ENCODE measurements around the gene CCT8.

The CCT8 gene

GRCh38 chr21:29073222-29074006 lies at the start of gene CCT8:
Gene CCT8 (minus strand): TSS chr21:29073648. CDS start chr21:29073590, 58 bp downstream.
- DNase-seq, result peak; percentile 99
- TF ChIP-seq GATA1 (IDR thresholded peaks at IDR 0.05; ENCODE audit: low read depth, low read length) (no peak), POLR2A (IDR thresholded peaks at IDR 0.05; ENCODE audit: low read length) (peak; percentile 93)

- DNase-seq, result no peak
- TF ChIP-seq POLR2A (IDR thresholded peaks at IDR 0.05; ENCODE audit: low read length), result no peak
- TF ChIP-seq GATA1 (IDR thresholded peaks at IDR 0.05; ENCODE audit: low read depth, low read length), result no peak
These were observed 48.3 kb upstream of the CCT8 start for GRCh38 chr21:29121759-29122158.

DNA sequence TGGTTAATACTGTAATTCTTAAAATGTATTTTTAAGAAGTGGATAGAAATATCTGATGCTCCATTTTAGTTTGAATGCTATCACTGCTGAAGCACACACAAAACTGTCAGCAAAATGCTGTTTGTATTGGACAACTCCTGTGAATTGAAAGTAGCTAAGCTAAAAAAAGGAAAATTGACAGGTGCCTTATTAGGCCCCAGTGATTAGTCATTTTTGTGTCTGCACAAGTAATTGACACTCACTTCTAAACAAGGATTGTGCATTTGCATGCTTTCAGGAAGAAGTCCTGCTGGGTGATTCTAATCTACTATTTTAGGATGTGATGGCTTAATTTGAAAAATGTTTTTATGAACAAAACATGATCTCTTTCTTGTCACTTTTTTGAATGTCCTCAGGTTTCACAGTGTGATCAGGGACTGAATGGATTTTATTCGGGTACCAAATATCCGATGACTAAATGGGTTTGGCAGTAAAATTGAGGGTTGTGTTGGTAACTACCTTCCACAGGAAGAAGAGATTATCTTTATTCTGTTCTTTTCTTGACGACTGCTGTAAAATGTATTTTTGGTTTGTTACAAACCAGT lies 44.0 kb upstream of the CCT8 start:
- TF ChIP-seq GATA1 (IDR thresholded peaks at IDR 0.05; ENCODE audit: low read depth, low read length) (no peak), POLR2A (IDR thresholded peaks at IDR 0.05; ENCODE audit: low read length) (no peak)

DNA sequence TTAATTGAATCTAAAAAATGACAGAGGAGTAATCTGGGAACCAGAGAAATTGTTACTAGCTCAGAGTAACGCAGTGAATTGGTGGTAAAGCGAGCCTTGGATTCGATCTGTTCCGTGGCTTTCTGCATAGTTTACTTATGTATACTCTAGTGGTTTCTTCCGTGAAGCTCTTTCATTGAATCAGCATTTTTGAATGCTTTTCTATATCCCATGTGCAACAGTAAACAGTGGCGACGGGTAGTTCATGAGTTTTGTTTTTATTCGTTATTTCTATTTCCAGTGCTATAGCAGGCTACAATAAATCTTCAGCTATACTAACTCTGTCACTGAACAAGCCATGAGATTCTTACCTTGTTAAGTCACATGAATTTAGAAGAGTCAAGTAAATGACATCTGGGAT lies 42.5 kb upstream of the CCT8 start:
- TF ChIP-seq POLR2A (IDR thresholded peaks at IDR 0.05; ENCODE audit: low read length) (no peak), GATA1 (IDR thresholded peaks at IDR 0.05; ENCODE audit: low read depth, low read length) (no peak)
- DNase-seq, result no peak

More for the DNA sequence above, 44.0 kb upstream of the CCT8 start:
- DNase-seq, result no peak

DNA sequence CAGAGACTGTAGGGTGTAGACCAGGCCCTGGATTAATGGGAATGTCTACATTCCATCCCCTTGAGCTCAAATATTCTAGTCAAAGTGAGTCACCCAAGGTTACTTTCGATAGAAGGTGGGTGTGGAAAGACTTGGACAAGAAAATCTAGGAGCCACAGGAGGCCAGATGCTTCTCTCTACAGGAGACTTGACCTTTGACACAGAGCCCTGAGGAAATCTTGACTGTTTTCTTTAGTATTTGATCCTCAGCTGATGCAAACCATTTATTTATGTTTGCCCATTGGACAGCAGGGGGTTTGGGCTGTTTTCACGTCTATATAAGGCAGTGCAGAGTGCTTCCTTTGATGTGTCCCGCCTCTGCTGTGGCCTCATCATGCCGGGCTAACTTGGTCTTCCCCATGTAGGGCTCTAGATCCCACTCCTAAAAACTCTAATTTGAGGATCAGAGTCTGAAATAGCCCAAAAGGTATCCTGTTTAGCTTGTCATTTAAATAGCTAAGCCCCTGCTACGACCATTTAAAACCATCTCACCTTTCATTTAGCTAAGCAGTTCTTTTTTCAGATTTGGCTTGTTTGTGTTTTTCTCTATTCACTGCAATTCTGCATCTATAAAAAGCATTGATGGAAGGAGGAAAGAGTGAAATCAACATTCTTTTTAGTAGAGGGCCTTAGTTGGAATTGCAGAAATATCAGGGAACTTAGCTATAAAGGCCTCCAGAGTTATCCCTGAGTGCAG lies 41.5 kb upstream of the CCT8 start:
- DNase-seq, result no peak

DNA sequence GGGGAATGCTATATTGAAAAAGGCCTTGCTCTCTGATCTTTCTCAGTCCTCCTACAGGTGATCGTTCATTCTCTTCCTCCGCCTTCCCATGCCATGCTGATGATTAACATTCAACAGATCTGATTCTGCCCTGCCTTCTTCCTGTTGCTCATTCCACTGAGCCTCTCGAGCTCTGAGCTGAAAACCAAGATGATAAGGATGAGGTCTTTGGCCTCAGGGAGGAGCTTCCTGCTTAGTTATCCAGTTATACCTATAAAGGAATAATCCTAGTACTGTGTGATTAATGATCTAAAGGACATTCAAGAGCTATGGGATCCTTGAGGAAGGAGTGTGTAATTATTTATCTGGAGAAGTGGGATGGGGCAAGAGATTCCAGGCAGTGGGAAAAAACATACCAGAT lies 31.8 kb upstream of the CCT8 start:
- DNase-seq, result no peak
- TF ChIP-seq POLR2A (IDR thresholded peaks at IDR 0.05; ENCODE audit: low read length) (no peak), GATA1 (IDR thresholded peaks at IDR 0.05; ENCODE audit: low read depth, low read length) (no peak)

More for the DNA sequence above, 41.5 kb upstream of the CCT8 start:
- TF ChIP-seq POLR2A (IDR thresholded peaks at IDR 0.05; ENCODE audit: low read length) (no peak), GATA1 (IDR thresholded peaks at IDR 0.05; ENCODE audit: low read depth, low read length) (no peak)

DNA sequence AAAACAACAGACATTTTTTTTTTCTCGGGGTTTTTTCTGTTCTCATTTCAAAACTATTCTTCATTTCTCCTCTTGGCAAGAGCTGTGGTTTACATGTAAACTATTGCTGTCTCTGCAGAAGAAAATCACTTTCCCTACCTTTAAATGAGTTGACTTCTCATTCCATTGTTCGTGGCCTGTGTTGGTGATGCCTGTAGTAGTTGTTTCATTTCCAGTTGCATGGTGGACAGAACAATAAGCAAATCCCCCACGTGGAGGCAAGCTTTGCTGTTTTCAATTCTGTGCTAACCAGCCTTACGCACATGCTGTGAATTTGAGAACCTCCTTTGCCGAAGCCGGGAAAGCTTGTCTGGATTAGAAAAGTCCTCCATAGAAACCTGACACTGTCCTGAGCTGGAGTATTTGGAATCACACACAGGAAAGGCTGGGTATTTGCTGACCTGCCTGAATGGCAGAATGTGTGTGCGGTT lies 30.8 kb upstream of the CCT8 start:
- no peak for DNase-seq
- no peak for TF ChIP-seq POLR2A (IDR thresholded peaks at IDR 0.05; ENCODE audit: low read length)
- TF ChIP-seq GATA1 (IDR thresholded peaks at IDR 0.05; ENCODE audit: low read depth, low read length), result no peak

GRCh38 chr21:29102791-29103257 lies 29.4 kb upstream of the CCT8 start:
- TF ChIP-seq GATA1 (IDR thresholded peaks at IDR 0.05; ENCODE audit: low read depth, low read length) (no peak), POLR2A (IDR thresholded peaks at IDR 0.05; ENCODE audit: low read length) (no peak)

GRCh38 chr21:29098156-29098555 lies 24.7 kb upstream of the CCT8 start:
- TF ChIP-seq GATA1 (IDR thresholded peaks at IDR 0.05; ENCODE audit: low read depth, low read length), result no peak

More at GRCh38 chr21:29102791-29103257, 29.4 kb upstream of the CCT8 start:
- DNase-seq, result no peak

GRCh38 chr21:29096218-29097015 lies 23.0 kb upstream of the CCT8 start:
- no peak for DNase-seq
- TF ChIP-seq GATA1 (IDR thresholded peaks at IDR 0.05; ENCODE audit: low read depth, low read length), result no peak
- TF ChIP-seq POLR2A (IDR thresholded peaks at IDR 0.05; ENCODE audit: low read length), result no peak

More at GRCh38 chr21:29098156-29098555, 24.7 kb upstream of the CCT8 start:
- no peak for DNase-seq

DNA sequence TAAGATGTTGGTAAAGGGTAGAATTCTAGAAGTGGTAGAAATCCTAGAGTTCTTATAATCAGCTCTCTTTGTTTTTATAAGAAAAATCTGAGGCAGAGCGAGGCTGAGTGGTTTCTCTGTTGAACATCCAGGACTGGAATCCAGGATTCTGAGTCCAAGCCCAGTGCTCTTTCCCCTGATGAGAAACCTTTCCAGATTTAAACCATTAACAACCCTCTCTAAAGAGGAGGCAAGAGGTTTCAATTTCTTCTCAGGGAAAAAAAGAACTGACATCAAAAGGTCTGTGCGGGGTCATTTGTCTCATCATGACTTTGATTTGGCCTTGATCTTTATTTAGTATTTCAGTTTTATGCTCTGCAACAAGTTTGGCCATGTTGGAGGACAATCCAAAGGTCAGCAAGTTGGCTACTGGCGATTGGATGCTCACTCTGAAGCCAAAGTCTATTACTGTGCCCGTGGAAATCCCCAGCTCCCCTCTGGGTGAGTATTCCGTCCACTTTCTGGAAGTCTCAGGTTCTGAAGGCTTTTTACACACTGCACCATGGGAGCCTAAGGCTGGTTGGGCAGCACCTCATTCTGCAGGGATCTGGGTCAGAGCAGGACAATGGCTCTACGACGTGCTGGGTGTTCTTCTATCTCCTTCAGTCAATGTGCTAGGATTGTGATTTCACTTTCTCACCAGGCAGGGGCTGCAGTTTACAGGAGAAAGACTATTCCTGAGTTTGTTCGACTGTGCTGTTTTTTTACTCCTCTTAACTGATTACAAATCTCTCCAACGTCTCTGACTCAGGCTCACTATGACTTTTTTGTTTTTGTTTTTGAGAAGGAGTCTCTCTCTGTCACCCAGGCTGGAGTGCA lies 18.9 kb upstream of the CCT8 start:
- DNase-seq, result no peak
- TF ChIP-seq POLR2A (IDR thresholded peaks at IDR 0.05; ENCODE audit: low read length) (no peak), GATA1 (IDR thresholded peaks at IDR 0.05; ENCODE audit: low read depth, low read length) (no peak)

DNA sequence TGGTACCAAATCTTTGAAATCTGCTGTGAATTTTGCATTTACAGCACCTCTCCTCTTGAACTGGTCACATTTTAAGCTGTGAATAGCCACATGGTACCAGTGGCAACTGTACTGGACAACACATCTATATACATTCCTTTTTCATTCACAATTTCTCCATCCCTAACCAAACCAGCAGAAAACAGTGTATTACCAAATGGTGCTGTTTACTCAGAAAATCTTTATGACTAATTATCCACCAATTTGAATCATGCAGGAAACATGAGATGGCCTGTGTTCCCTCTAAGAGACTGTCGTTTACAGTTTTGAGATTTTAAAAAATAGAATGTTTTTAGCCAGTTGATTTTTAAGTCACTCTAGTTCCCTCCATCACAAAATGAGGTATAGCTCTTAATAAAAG lies 17.6 kb upstream of the CCT8 start:
- no peak for TF ChIP-seq GATA1 (IDR thresholded peaks at IDR 0.05; ENCODE audit: low read depth, low read length)
- no peak for TF ChIP-seq POLR2A (IDR thresholded peaks at IDR 0.05; ENCODE audit: low read length)
- no peak for DNase-seq

Data from erythroblast (primary cell).